Aorta (tissue), 5 donors: ENCODE results near the gene ADIRF. TPM values are rescaled to one million over a fixed set of nuclear protein-coding genes. Genes with fewer than 3 reads are reported as not detected.
"Not testable (repeated sequence)": the region's sequence is repeated elsewhere in the genome, so short reads cannot be mapped to it uniquely, and the experiment has no call there.

Experiments used
- ATAC-seq: fragments of 200-7000 bp; cut with Tn5 transposase; one replicate; pipeline ENCODE4 v1.9.1; 2022; ENCODE audit warnings: moderate library complexity; ENCODE audit not compliant: low FRiP score
- DNase-seq, 2 donors: peaks; one replicate each; pipeline ENCODE4 v3.0.0-alpha.2; 2020
- H3K27ac ChIP-seq, 2 donors: one replicate each; pipeline ENCODE4 v1.5.1; 2013; ENCODE audit warnings: low read length in 2 of 2, mild to moderate bottlenecking in 2 of 2, moderate library complexity in 2 of 2, control low read depth in 1 of 2, inconsistent platforms in 1 of 2, low read depth in 1 of 2
- H3K27me3 ChIP-seq, 2 donors: one replicate each; pipeline ENCODE4 v1.6.1; 2013; ENCODE audit warnings: control low read depth in 1 of 2, low read length in 1 of 2, mild to moderate bottlenecking in 1 of 2, moderate library complexity in 1 of 2; ENCODE audit not compliant: insufficient read depth in 2 of 2, control insufficient read depth in 1 of 2
- H3K36me3 ChIP-seq, 2 donors: one replicate each; pipeline ENCODE4 v1.6.1; 2013; ENCODE audit warnings: control low read depth in 1 of 2, low read length in 1 of 2, mild to moderate bottlenecking in 1 of 2; ENCODE audit not compliant: insufficient read depth in 2 of 2, control insufficient read depth in 1 of 2
- H3K4me1 ChIP-seq, 2 donors: one replicate each; pipeline ENCODE4 v1.6.1; 2013; ENCODE audit warnings: low read length in 2 of 2, control low read depth in 1 of 2, mild to moderate bottlenecking in 1 of 2, moderate library complexity in 1 of 2; ENCODE audit not compliant: insufficient read depth in 2 of 2, control insufficient read depth in 1 of 2
- H3K4me3 ChIP-seq, 2 donors: one replicate each; pipeline ENCODE4 v1.5.1; 2013; ENCODE audit warnings: low read length in 2 of 2, control low read depth in 1 of 2, mild to moderate bottlenecking in 1 of 2
- H3K9me3 ChIP-seq: one replicate; pipeline ENCODE4 v1.6.1; 2013; ENCODE audit warnings: mild to moderate bottlenecking, low read length; ENCODE audit not compliant: control insufficient read depth
- WGBS, 2 donors: extraction: QIAGEN DNeasy Blood & Tissue Kit; methylation state at CpG; one replicate each; pipeline ENCODE4 v1.1.7; 2013; 5-methylcytosine and 5-hydroxymethylcytosine counted together
- intact Hi-C, 2 donors: fragments of 100-400 bp; cut with DNase I; formaldehyde crosslinking; loops; one replicate each; pipeline versions ENCODE4 v1.14.2 to v1.15.0; 2022
- long read RNA-seq, 2 donors: library from polyadenylated mRNA; unstranded; transcript quantifications; one replicate each; pipeline ENCODE4 v2.0.0, GENCODE V29; 2020 to 2021
- polyA plus RNA-seq, 2 donors: library from polyadenylated mRNA; stranded (reverse); fragments of 200-250 nt; gene quantifications; one replicate each; pipeline ENCODE4 v1.2.3, GENCODE V29; 2013
- total RNA-seq, 2 donors: library from RNA; stranded (reverse); fragmentation: NEBNext Ultra II Directional; extraction: Animal tissue kit (Norgen Biotek cat#: 25700); gene quantifications; one replicate each; pipeline ENCODE4 v1.2.1, GENCODE V29; 2021
- donor health status: healthy with polysubstance abuse.
- donor health status: Bipolar disorder and iron deficiency.
- donor health status: DM: no; HTN: no; CAD: no.
- donor health status: DM: no; HTN: no; CAD: no.
- donor health status: DM: yes; HTN: yes; CAD: no.

Gene ADIRF
- total RNA-seq: 100 to 1,000 TPM; 520 to 688 TPM
- polyA plus RNA-seq: 1,000 to 10,000 TPM in 1 of 2 donors, 100 to 1,000 TPM in 1; 715 to 1,837 TPM
- long read RNA-seq, donor 1, transcript ADIRF-202 (2 exons, 229 nt): minor isoform, 5 of 138 reads
- long read RNA-seq, donor 1, transcript ADIRF-201 (3 exons, 917 nt): major isoform, 109 of 138 reads
- long read RNA-seq, donor 1, partial matches to known transcripts: 2 of 138 reads
- long read RNA-seq, donor 1, other reads (novel, unspliced or antisense): 22 of 138 reads
- long read RNA-seq, donor 2, transcript ADIRF-201 (3 exons, 917 nt): major isoform, 226 of 250 reads
- long read RNA-seq, donor 2, transcript ADIRF-202 (2 exons, 229 nt): minor isoform, 11 of 250 reads
- long read RNA-seq, donor 2, partial matches to known transcripts: 1 of 250 reads
- long read RNA-seq, donor 2, other reads (novel, unspliced or antisense): 12 of 250 reads

DNA sequence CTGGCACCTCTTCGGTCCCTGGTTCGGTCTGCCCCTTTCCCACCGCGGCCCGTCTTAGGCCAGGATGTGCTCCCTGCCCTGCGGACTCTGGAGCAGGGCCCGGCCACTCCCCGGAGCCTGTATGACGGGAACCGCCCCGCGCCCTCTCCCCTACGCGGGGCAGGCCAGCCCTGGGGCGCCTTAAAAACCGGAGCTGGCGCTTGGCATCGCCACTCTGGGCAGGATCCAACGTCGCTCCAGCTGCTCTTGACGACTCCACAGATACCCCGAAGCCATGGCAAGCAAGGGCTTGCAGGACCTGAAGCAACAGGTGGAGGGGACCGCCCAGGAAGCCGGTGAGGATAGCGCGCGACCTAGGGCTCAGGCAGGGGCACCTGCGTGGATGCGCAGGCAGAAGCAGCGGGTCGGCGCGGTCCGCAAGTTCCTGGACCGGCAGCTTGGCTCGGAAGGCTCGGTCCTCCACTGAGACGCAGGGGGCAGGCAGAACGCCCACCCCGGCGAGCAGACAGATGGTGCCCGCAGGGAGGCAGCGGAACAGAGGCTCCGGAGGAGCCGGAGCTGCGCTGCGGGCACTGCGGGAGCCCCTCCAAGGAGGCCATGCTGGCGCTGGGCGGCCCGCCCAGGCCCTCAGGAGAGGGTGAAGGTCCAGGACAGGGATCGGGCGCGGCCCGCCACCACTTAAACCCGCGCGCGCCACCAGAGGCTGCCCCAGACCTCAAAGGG lies at the start of gene ADIRF:
TSS of gene ADIRF (plus strand) at position 212 of the 723 bp plus-strand sequence. CDS start at position 275, 63 bp downstream.
- no peaks in the 10 kb centered on the region for H3K9me3 ChIP-seq
- intact Hi-C loops: no loop called here
- H3K4me3 ChIP-seq: peak within 1 kb of the TSS; percentile 64 to 67
- no peaks in the 10 kb centered on the region for H3K36me3 ChIP-seq
- ATAC-seq (peak; percentile 40), DNase-seq (peak; percentile 86 to 90)
- no peaks in the 10 kb centered on the region for H3K4me1 ChIP-seq
- no peaks in the 10 kb centered on the region for H3K27me3 ChIP-seq
- peak within 1 kb of the TSS; percentile 87 to 92 for H3K27ac ChIP-seq
- 1% methylated on average over 57 to 59 of the region's 59 CpGs for WGBS, 2 donors

DNA sequence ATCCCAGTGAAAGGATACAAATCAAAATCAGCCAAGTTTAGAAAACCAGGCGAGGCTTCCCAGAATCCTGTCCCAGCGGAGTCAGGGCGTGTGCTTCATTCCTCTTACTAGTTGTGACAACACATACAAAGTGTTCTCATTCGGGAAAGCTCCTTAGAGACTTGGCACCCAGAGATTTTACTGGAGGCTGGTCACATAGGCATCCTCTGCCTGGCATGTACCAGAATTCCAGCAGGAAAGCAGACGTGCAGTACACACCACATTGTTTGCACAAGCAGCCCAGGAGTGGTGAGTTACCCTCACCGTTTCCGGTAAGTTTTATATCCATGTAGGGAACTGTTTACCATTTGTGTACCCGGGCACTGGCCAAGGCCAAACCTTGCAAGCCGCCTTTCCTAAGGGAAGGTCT lies 45.7 kb upstream of the ADIRF start:
- DNase-seq (peak in 1 of 2 donors; percentile 69), ATAC-seq (peak; percentile 72)
- no peaks in the 10 kb centered on the region for H3K4me1 ChIP-seq
- intact Hi-C loops: no loop called here
- no peaks in the 10 kb centered on the region for H3K27me3 ChIP-seq
- H3K4me3 ChIP-seq: no peak overlapping the region
- 28 to 29% methylated on average over 9 of the region's 9 CpGs for WGBS, 2 donors
- no peaks in the 10 kb centered on the region for H3K9me3 ChIP-seq
- peak overlapping the region in 1 of 2 donors; percentile 80 for H3K27ac ChIP-seq
- H3K36me3 ChIP-seq: peaks cover 2 to 6% of the 10 kb centered on the region in 2 donors

DNA sequence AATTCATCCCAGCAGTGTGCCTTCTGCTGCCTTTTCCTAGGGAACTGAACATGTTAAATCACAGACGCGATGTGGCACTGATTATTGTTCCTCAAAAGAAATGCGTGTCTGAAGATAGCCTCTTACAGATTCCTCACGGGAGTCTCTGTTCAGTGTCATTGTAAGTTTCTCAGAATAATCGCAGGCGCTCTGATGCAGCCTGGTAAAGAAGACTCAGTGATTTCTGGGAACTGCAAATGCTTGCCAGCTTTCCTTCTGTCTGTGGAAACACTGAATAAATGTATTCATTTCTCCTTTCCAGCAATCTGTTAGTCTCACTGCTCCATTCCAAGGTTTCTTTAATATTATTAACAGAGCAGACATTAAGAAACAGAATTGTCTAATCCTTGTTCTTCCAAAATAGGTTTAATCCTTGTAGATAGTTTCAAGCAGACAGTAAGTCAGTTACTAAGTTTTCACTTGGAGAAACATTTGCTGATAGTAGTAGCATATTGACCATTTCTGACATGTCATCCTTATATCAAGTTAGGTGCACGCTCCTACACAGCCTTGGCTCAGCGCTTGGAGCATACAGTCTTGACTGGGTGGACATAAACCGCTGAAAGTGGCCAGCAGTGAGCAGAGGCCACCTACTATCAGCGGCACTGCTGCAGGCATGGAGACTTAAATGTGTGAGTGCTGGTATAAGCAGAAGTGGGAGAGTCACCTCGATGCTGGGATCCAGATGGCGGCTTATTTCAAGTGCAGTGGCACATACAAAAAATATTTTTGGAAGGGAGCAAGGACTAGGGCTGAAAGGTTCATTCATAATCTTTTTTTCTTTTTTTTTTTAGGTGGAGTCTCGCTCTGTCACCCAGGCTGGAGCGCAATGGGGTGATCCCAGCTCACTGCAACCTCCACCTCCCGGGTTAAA lies 38.6 kb upstream of the ADIRF start:
- 67 to 68% methylated on average over 15 of the region's 15 CpGs for WGBS, 2 donors
- no peak overlapping the region for H3K27ac ChIP-seq
- H3K36me3 ChIP-seq: peaks cover 0 to 2% of the 10 kb centered on the region in 2 donors
- no peak for DNase-seq
- intact Hi-C loops: no loop called here
- no peak for ATAC-seq
- no peak overlapping the region for H3K4me3 ChIP-seq
- H3K4me1 ChIP-seq: no peaks in the 10 kb centered on the region
- no peaks in the 10 kb centered on the region for H3K27me3 ChIP-seq
- no peaks in the 10 kb centered on the region for H3K9me3 ChIP-seq

- ATAC-seq (no peak), DNase-seq (no peak)
- Histone ChIP-seq H3K27me3 (no peaks in the 10 kb centered on the region), H3K9me3 (no peaks in the 10 kb centered on the region), H3K4me1 (no peaks in the 10 kb centered on the region), H3K36me3 (peaks cover 0 to 2% of the 10 kb centered on the region in 2 donors), H3K4me3 (no peak overlapping the region), H3K27ac (no peak overlapping the region)
- intact Hi-C loops: no loop called here
- WGBS, 2 donors: 81 to 95% methylated on average over 1 of the region's 1 CpG
Observed at GRCh38 chr10:86931872-86932271, 36.4 kb upstream of the ADIRF start.

DNA sequence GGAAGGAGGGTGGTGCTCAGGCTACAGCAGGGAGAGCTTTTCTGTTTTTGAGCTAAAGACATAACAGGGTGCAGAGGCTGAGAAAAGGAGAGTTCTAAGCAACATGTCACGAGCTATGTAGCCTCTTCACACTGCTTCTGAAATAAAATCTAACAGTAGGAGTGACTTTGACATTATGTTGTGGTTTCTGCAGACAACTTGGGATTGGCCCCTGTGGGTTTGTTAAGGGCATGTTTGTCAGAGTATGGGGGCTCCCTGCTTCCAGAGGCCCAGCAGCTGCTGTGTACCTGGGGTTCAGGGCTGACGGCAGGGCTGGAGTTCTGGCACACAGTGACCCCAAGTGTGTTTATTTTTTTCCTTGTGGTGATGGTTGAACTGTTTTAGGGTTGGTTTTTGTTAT lies 35.6 kb upstream of the ADIRF start:
- Histone ChIP-seq H3K27ac (no peak overlapping the region), H3K27me3 (no peaks in the 10 kb centered on the region), H3K9me3 (no peaks in the 10 kb centered on the region), H3K36me3 (peaks cover 0 to 2% of the 10 kb centered on the region in 2 donors), H3K4me1 (no peaks in the 10 kb centered on the region), H3K4me3 (no peak overlapping the region)
- DNase-seq: no peak
- intact Hi-C loops: no loop called here
- no peak for ATAC-seq
- 73 to 75% methylated on average over 2 of the region's 2 CpGs for WGBS, 2 donors

DNA sequence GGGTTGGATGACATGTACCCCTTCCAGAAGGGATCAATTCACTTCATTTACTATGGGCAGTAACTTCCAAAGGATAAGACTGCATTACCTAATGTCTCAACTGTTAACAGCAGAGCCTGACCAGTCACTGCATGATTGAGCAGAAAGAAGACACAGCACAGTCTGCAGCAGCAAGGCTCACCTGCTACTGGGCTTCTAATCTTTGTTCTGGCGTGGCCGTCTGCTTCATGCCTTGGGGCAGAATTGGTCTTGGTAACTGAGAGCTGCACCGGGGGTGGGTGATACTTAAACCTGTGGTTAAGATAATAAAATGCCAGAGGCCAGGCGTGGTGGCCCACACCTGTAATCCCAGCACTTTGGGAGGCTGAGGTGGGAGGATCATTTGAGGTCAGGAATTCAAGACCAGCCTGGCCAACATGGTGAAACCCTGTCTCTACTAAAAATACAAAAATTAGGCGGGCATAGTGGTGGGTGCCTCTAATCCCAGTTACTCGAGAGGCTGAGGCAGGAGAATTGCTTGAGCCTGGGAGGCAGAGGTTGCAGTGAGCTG lies 34.0 kb upstream of the ADIRF start:
- intact Hi-C loops, H3K4me3 ChIP-seq, H3K27ac ChIP-seq, ATAC-seq, H3K4me1 ChIP-seq, H3K9me3 ChIP-seq, DNase-seq, H3K27me3 ChIP-seq, H3K36me3 ChIP-seq: not testable (repeated sequence)
- 87 to 90% methylated on average over 6 of the region's 6 CpGs for WGBS, 2 donors

GRCh38 chr10:86936661-86937501 lies 31.4 kb upstream of the ADIRF start:
- H3K36me3 ChIP-seq: no peaks in the 10 kb centered on the region
- no peaks in the 10 kb centered on the region for H3K9me3 ChIP-seq
- peak overlapping the region in 1 of 2 donors; percentile 60 for H3K27ac ChIP-seq
- DNase-seq (no peak), ATAC-seq (no peak)
- no peaks in the 10 kb centered on the region for H3K4me1 ChIP-seq
- intact Hi-C loops: no loop called here
- H3K4me3 ChIP-seq: no peak overlapping the region
- 58 to 61% methylated on average over 13 of the region's 13 CpGs for WGBS, 2 donors
- H3K27me3 ChIP-seq: no peaks in the 10 kb centered on the region
